HG02981 (cell line): ENCODE measurements around the gene MITF.
A peak's percentile ranks its signal among the peaks of the same experiment; 100 is the strongest.

Source experiments
- ATAC-seq: cut with Tn5 transposase; IDR thresholded peaks from one replicate; pipeline ENCODE4 v1.9.1; 2021; ENCODE audit warnings: mild to moderate bottlenecking, moderate library complexity; ENCODE audit not compliant: unreplicated experiment

The MITF gene

GRCh38 chr3:69739204-69740102 is at the start of gene MITF:
TSS of gene MITF (plus strand) at chr3:69739464. CDS start at chr3:69739598, 134 bp downstream.
- peak; percentile 97 for ATAC-seq

DNA sequence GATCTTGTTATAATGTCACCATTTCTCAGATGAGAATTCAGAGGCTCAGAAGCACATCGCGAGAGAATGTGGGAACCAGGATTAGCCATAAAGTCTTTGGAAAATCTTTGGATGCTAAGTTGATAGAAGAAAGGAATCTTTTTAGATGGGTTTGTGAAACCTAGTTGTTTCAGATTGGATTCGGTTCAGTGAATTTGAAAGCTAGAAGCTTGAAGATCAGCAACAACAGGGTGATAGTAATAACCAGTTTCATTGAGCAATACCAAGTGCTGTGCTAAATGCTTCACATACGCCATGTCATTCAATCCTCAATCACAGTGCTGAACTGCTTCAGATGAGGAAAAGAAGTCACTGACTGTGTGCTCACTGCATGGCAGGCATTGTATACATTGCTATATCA is 47.4 kb upstream of the MITF start:
- no peak for ATAC-seq

DNA sequence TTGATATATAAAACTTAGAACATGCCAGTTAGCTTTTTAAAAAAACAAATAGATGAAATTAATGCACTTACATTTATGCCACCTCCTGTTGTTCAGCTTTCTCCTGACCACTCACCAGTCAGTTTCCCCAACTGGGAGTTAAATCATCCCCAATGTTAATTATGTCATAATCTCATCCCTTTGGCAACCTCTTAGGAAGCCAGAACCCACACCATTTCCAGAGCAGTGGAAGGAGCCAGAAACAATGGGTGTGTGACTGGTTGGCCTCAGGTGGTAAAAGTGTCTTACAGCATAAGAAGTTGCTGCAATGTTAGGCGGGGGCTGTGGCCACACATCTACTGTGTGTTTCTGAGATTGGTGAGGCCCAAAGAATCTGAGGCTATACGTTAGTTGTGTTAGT is 46.5 kb upstream of the MITF start:
- ATAC-seq = no peak

GRCh38 chr3:69695443-69695842 is 43.8 kb upstream of the MITF start:
- no peak for ATAC-seq

GRCh38 chr3:69695933-69696332 is 43.3 kb upstream of the MITF start:
- ATAC-seq = no peak

GRCh38 chr3:69696367-69696766 is 42.9 kb upstream of the MITF start:
- ATAC-seq = no peak

GRCh38 chr3:69697381-69697780 is 41.9 kb upstream of the MITF start:
- ATAC-seq = no peak

GRCh38 chr3:69698728-69699127 is 40.5 kb upstream of the MITF start:
- ATAC-seq = no peak

DNA sequence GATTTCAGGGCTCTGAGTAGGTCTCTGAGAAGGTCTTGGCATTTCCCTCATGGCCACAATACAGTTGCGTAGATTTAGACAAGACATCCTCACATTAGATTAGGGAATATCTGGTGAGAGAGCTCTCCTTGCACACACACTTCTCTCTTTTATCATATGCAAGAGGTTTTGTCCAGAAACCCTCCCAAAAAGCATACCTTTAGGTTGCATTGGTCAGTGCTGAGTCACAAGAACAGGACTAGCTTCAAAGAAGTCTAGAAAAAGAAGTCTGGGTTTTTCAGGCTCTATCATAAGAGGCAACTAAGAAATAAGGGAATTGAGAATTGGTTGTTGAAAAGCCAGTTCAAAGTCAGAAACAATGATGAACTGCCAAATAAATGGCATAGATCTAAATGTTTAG is 40.1 kb upstream of the MITF start:
- no peak for ATAC-seq

DNA sequence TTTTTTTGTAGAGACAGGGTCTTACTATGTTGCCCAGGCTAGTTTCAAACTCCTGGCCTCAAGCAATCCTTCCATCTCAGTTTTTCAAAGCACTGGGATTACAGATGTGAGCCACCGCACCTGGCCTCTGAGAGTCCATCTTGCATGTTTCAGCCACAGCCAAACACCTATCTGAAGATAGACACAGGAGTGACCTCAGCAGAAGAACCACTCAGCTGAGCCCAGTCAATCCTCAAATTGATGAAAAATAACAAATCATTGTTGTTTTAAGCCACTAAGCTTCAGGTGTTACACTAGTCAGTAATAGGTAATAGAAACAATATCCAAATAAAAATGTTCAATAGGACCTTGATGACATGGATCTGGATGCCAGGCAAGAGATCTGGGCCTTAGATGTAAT is 38.3 kb upstream of the MITF start:
- no peak for ATAC-seq

DNA sequence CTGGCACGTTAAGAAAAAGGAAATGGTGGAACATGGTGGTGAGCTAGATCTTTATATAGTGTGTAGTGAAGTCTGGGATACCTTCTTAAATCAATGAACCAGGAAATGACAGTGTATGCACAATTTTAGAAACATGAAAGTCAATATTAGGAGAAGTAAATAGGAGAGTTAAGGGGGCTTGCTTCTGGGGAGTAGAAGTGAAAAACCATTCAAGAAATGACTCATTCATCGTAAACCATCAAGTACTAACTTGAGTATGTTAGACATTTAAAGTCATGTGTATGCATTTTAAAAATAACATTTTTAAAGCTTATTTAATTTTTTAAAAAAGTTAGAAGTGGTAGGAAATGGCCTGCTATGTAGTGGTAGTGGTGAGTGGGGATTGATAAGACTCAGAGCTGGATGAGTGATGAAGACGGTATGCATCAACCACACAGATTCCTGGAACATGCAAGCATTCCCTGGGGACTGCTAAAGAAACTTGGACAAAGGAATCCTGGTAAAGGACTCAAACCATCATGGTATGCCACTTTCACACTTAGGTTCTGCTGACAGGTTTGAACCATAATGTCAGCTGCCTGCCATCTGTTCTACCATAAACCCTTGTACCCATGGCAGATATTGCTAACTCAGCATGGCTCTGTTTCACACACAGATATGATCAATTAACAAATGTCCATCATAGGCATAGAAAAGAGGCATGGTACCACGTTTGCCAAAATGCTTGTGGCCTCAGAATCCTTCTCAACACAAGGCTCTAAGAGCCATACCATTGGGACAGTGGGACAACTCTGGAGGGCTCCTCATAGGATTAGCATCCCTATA is 28.9 kb upstream of the MITF start:
- no peak for ATAC-seq

GRCh38 chr3:69712269-69712668 is 27.0 kb upstream of the MITF start:
- no peak for ATAC-seq

DNA sequence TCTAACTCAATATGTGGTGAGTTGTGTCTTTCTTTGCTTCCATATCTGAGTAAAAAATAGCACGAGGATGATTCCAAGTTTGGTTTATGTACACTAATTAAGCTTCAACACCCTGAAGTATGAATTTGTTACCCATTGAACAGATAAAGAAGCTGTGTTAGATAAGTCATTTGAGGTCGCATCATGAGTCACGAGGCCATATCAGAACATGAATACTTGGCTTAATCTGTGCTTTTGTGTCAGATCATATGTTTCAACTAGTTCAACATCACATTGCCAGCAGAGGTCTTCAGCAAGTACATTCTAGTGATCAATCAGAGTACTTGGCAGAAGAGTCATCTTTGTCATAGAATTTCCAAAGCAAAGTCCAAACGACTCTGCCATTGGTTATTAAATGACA is 26.3 kb upstream of the MITF start:
- ATAC-seq = no peak

- ATAC-seq = no peak
Observed at GRCh38 chr3:69715204-69715603, 24.1 kb upstream of the MITF start.

- no peak for ATAC-seq
Observed at GRCh38 chr3:69716119-69716518, 23.1 kb upstream of the MITF start.

- no peak for ATAC-seq
Observed at GRCh38 chr3:69718866-69719586, 20.2 kb upstream of the MITF start.

DNA sequence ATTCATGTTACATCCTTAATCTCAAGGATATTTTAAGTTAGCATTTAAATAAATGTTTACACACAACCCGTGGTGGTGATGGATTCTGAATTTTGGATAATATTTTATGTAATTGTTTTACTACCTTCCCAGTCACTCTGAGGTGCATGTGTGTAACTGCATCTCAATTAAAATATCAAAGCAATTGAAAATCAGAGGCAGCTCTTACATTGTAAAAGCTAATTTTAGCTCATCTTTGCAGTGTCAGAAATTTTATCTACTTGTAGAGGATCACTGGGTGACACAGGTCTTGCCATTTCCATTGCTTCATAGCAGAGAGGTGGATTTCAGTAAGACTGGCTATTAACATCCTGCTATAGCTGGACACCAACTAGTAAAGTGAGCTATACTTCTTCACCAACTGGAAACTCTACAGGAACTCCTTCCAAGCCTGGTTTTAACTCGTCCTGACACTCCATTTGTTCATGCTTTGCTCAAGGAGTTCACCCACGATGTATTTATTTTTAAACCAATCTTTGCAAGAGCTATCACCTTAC is 19.6 kb upstream of the MITF start:
- ATAC-seq = no peak

- ATAC-seq = no peak
Observed at GRCh38 chr3:69720824-69721223, 18.4 kb upstream of the MITF start.

GRCh38 chr3:69723389-69723788 is 15.9 kb upstream of the MITF start:
- no peak for ATAC-seq

DNA sequence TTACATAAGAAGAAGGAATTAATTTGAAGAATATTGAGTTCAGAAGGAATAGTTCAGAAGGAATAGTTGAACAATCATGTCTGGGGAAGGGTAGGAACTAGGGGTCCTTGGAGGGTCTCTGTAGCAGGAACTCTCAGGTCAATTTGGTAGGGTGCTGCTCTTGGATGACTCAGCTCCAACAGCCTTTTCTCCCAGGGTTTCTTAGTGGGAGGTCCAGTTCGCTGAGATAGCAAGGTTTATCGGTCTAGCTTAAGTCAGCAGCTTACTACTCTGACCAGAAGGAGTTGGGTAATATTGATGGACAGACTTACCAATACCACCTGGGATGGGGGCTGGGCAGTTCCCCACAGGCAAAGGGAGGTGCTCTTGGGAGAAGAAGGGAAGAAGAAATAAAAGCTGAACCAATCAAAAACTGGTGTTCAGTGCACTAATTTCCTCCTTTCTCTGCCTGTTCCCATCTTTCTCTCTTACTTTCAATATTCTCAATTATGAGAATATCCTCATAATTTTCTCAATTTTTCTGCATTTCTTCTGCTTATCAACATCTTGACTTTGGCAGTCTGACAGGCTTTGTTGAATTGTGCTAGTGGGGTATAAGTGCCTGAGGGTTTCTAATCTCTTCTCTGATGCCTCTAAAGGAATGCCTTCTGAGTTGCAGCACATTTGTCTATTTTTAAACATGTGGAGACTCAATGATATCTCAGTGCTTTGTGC is 14.4 kb upstream of the MITF start:
- ATAC-seq = no peak
